ENCODE results near the gene CBX5. TPM values are rescaled to one million over a fixed set of nuclear protein-coding genes. Genes with fewer than 3 reads are reported as not detected.

Gene CBX5
- total and polyA plus RNA-seq, 2 donors (not counting 1 experiment from before 2014, with no cell fraction given) = 27.7 to 64.0 TPM

GRCh38 chr12:54206791-54207190 is 73.1 kb downstream of the CBX5 start:
- H3K27me3 ChIP-seq (ENCODE audit: control insufficient read depth, insufficient read depth, low read length) = peaks cover 24% of the 10 kb centered on the region
- no peaks in the 10 kb centered on the region for H4K20me1 ChIP-seq (ENCODE audit: control insufficient read depth, extremely low read depth, insufficient read depth, low read length)
- DNase-seq (ENCODE audit: low read depth in 2 of 2) = no peak
- H3K79me2 ChIP-seq (ENCODE audit: control insufficient read depth, insufficient read depth, low read length) = no peaks in the 10 kb centered on the region
- H3K9ac ChIP-seq (ENCODE audit: insufficient read depth, low read length) = no peak overlapping the region
- no peak for TF ChIP-seq EZH2 (IDR thresholded peaks at IDR 0.05; ENCODE audit: low read length, missing control alignments)
- no peak for TF ChIP-seq CTCF (conservative IDR thresholded peaks at IDR 0.05 in 1 of 2, IDR thresholded peaks at IDR 0.05 in 1 of 2; ENCODE audit: low read depth in 1 of 2, low read length in 2 of 2)
- H3K27ac ChIP-seq (ENCODE audit: insufficient read depth, low read length) = no peak overlapping the region
- no peak overlapping the region for H2AFZ ChIP-seq (ENCODE audit: low read length)
- H3K4me1 ChIP-seq (ENCODE audit: control insufficient read depth, extremely low read depth, insufficient read depth, low read length) = no peaks in the 10 kb centered on the region
- no peaks in the 10 kb centered on the region for H3K9me3 ChIP-seq (ENCODE audit: control insufficient read depth, insufficient read depth, low read depth, low read length)
- no peaks in the 10 kb centered on the region for H3K36me3 ChIP-seq (ENCODE audit: control insufficient read depth, insufficient read depth, low read length)
- no peak overlapping the region for H3K4me3 ChIP-seq (replicated peaks in 1 of 4; ENCODE audit: control extremely low read depth in 1 of 4, insufficient read depth in 1 of 4, low read depth in 3 of 4, low read length in 4 of 4)
- H3K4me2 ChIP-seq (ENCODE audit: extremely low read depth, insufficient read depth, low read length) = no peak overlapping the region

GRCh38 chr12:54204316-54204715 is 75.6 kb downstream of the CBX5 start:
- peaks cover 20% of the 10 kb centered on the region for H3K27me3 ChIP-seq (ENCODE audit: control insufficient read depth, insufficient read depth, low read length)
- H3K9ac ChIP-seq (ENCODE audit: insufficient read depth, low read length) = no peak overlapping the region
- no peak overlapping the region for H3K27ac ChIP-seq (ENCODE audit: insufficient read depth, low read length)

GRCh38 chr12:54201001-54201794 is 78.7 kb downstream of the CBX5 start:
- H3K27ac ChIP-seq (ENCODE audit: insufficient read depth, low read length) = no peak overlapping the region
- H3K4me3 ChIP-seq (replicated peaks in 1 of 4; ENCODE audit: control extremely low read depth in 1 of 4, insufficient read depth in 1 of 4, low read depth in 3 of 4, low read length in 4 of 4) = no peak overlapping the region
- H2AFZ ChIP-seq (ENCODE audit: low read length) = no peak overlapping the region
- H3K4me2 ChIP-seq (ENCODE audit: extremely low read depth, insufficient read depth, low read length) = no peak overlapping the region
- no peaks in the 10 kb centered on the region for H3K4me1 ChIP-seq (ENCODE audit: control insufficient read depth, extremely low read depth, insufficient read depth, low read length)
- H3K36me3 ChIP-seq (ENCODE audit: control insufficient read depth, insufficient read depth, low read length) = no peaks in the 10 kb centered on the region
- H3K79me2 ChIP-seq (ENCODE audit: control insufficient read depth, insufficient read depth, low read length) = no peaks in the 10 kb centered on the region
- TF ChIP-seq CTCF (conservative IDR thresholded peaks at IDR 0.05 in 1 of 2, IDR thresholded peaks at IDR 0.05 in 1 of 2; ENCODE audit: low read depth in 1 of 2, low read length in 2 of 2) (peak; percentile 98), EZH2 (IDR thresholded peaks at IDR 0.05; ENCODE audit: low read length, missing control alignments) (no peak)
- no peak overlapping the region for H3K9ac ChIP-seq (ENCODE audit: insufficient read depth, low read length)
- peak; percentile 49 to 76 for DNase-seq (ENCODE audit: low read depth in 2 of 2)
- peaks cover 21% of the 10 kb centered on the region for H3K27me3 ChIP-seq (ENCODE audit: control insufficient read depth, insufficient read depth, low read length)
- H3K9me3 ChIP-seq (ENCODE audit: control insufficient read depth, insufficient read depth, low read depth, low read length) = no peaks in the 10 kb centered on the region
- no peaks in the 10 kb centered on the region for H4K20me1 ChIP-seq (ENCODE audit: control insufficient read depth, extremely low read depth, insufficient read depth, low read length)

More at GRCh38 chr12:54204316-54204715, 75.6 kb downstream of the CBX5 start:
- H3K79me2 ChIP-seq (ENCODE audit: control insufficient read depth, insufficient read depth, low read length) = no peaks in the 10 kb centered on the region
- no peak overlapping the region for H3K4me2 ChIP-seq (ENCODE audit: extremely low read depth, insufficient read depth, low read length)
- DNase-seq (ENCODE audit: low read depth in 2 of 2) = no peak
- no peaks in the 10 kb centered on the region for H4K20me1 ChIP-seq (ENCODE audit: control insufficient read depth, extremely low read depth, insufficient read depth, low read length)
- no peaks in the 10 kb centered on the region for H3K4me1 ChIP-seq (ENCODE audit: control insufficient read depth, extremely low read depth, insufficient read depth, low read length)
- TF ChIP-seq EZH2 (IDR thresholded peaks at IDR 0.05; ENCODE audit: low read length, missing control alignments) (no peak), CTCF (conservative IDR thresholded peaks at IDR 0.05 in 1 of 2, IDR thresholded peaks at IDR 0.05 in 1 of 2; ENCODE audit: low read depth in 1 of 2, low read length in 2 of 2) (no peak)
- H3K4me3 ChIP-seq (replicated peaks in 1 of 4; ENCODE audit: control extremely low read depth in 1 of 4, insufficient read depth in 1 of 4, low read depth in 3 of 4, low read length in 4 of 4) = no peak overlapping the region
- no peak overlapping the region for H2AFZ ChIP-seq (ENCODE audit: low read length)
- H3K36me3 ChIP-seq (ENCODE audit: control insufficient read depth, insufficient read depth, low read length) = no peaks in the 10 kb centered on the region
- H3K9me3 ChIP-seq (ENCODE audit: control insufficient read depth, insufficient read depth, low read depth, low read length) = no peaks in the 10 kb centered on the region
